Heart left ventricle (tissue), 16 donors: ENCODE results near the gene STK35. TPM values are rescaled to one million over a fixed set of nuclear protein-coding genes. Genes with fewer than 3 reads are reported as not detected.

Experiments used
- ATAC-seq, 4 donors: fragments of 200-7000 bp; cut with Tn5 transposase; one replicate each; pipeline ENCODE4 v1.9.1; 2020 to 2022; ENCODE audit warnings: moderate library complexity in 4 of 4, mild to moderate bottlenecking in 3 of 4, moderate number of reproducible peaks in 1 of 4
- DNase-seq, 5 donors: peaks; one replicate each; pipeline ENCODE4 v3.0.0-alpha.2; 2020
- H3K27ac ChIP-seq, 12 donors: fragments of 200-600 bp; sonication (generic) in 4 of 12; one replicate each; pipeline versions ENCODE4 v1.5.0 to v1.8.0; 2016 to 2022; ENCODE audit warnings: mild to moderate bottlenecking in 2 of 12
- H3K27me3 ChIP-seq, 9 donors: fragments of 200-600 bp; sonication (generic) in 2 of 9; one replicate each; pipeline versions ENCODE4 v1.5.1 to v1.8.0; 2016 to 2022; ENCODE audit warnings: mild to moderate bottlenecking in 3 of 9
- H3K36me3 ChIP-seq, 9 donors: fragments of 200-600 bp; sonication (generic) in 2 of 9; one replicate each; pipeline versions ENCODE4 v1.5.0 to v1.8.0; 2018 to 2022; ENCODE audit warnings: mild to moderate bottlenecking in 2 of 9
- H3K4me1 ChIP-seq, 12 donors: fragments of 200-600 bp; sonication (generic) in 4 of 12; one replicate each; pipeline versions ENCODE4 v1.5.0 to v1.8.0; 2016 to 2022; ENCODE audit warnings: mild to moderate bottlenecking in 3 of 12
- H3K4me3 ChIP-seq, 12 donors: fragments of 200-600 bp; sonication (generic) in 4 of 12; one replicate each; pipeline versions ENCODE4 v1.5.0 to v1.8.0; 2017 to 2022; ENCODE audit warnings: mild to moderate bottlenecking in 9 of 12, moderate library complexity in 4 of 12
- H3K9me3 ChIP-seq, 12 donors: fragments of 200-600 bp; sonication (generic) in 4 of 12; one replicate each; pipeline versions ENCODE4 v1.5.0 to v1.8.0; 2016 to 2022; ENCODE audit warnings: mild to moderate bottlenecking in 1 of 12
- POLR2A ChIP-seq, 2 donors: fragments of 450-650 bp; IDR thresholded peaks; one replicate each; pipeline ENCODE4 v1.6.1; 2017; ENCODE audit warnings: antibody characterized with exemption in 2 of 2, mild to moderate bottlenecking in 2 of 2, moderate library complexity in 2 of 2
- WGBS, 4 donors: extraction: QIAGEN DNeasy Blood & Tissue Kit in 2 of 4; methylation state at CpG; one replicate each; pipeline versions ENCODE4 v1.1.5 to v1.1.7; 2013 to 2018; 5-methylcytosine and 5-hydroxymethylcytosine counted together
- intact Hi-C, 10 donors: fragments of 100-400 bp; cut with DNase I; formaldehyde crosslinking; loops; one replicate each; pipeline versions ENCODE4 v1.11.1 to v1.14.2; 2022
- polyA plus RNA-seq, 2 donors: library from polyadenylated mRNA; stranded (reverse); fragments of 200-250 nt; gene quantifications; one replicate each; pipeline ENCODE4 v1.2.3, GENCODE V29; 2013
- total RNA-seq, 9 donors: library from RNA; depleted of rRNA in 2 of 9; stranded (reverse); fragments of >200 nt in 2 of 9; fragmentation: NEBNext Ultra II Directional in 3 of 9; extraction: Animal tissue kit (Norgen Biotek cat#: 25700) in 3 of 9; gene quantifications; one replicate each; pipeline versions ENCODE4 v1.1.0 to v1.2.4, GENCODE V29; 2016 to 2023
- TF ChIP-seq, protein P1 (sequence below), 12 donors: fragments of 200-600 bp; sonication (generic) in 4 of 12; IDR thresholded peaks; one replicate each; pipeline versions ENCODE4 v1.5.0 to v1.8.0; 2018 to 2022; ENCODE audit warnings: antibody characterized with exemption in 12 of 12, mild to moderate bottlenecking in 5 of 12
- donor health status: ischemic (EF 13 %, LVEDD 7.1; RV severe dilation, severe dysfunction).
- donor health status: healthy with polysubstance abuse.
- donor health status: DM: no; HTN: yes; CAD: no.
- donor health status: DM: no; HTN: no; CAD: no.
- donor health status: ischemic (EF 25% LVEDD 6.9; RV normal size, moderate dysfunction).
- donor health status: ischemic (EF 25% LVEDD 5.7; RV mildly dilated, moderate dysfunction).
- donor health status: healthy.
- donor health status: DM: yes; HTN: yes; CAD: no.
- donor health status: ischemic (EF 35%, LVEDD 5.7; RV mildly dilated, moderate dysfunction).
- donor health status: nonischemic (EF 11% LVEDD 7.7; RV severe dilation, severe dysfunction).
- donor health status: DM: yes; HTN: yes; CAD: no.
- donor health status: PGD.
- donor health status: ischemic (EF 29% LVEDD 5.4; RV normal size, mild dysfunction).
- donor health status: nonischemic (EF 23%, LVEDD 6.1; RV moderate dilation, normal function).

STK35 gene
- total and polyA plus RNA-seq, 11 donors: 6.0 to 23.0 (median 14.3) TPM

DNA sequence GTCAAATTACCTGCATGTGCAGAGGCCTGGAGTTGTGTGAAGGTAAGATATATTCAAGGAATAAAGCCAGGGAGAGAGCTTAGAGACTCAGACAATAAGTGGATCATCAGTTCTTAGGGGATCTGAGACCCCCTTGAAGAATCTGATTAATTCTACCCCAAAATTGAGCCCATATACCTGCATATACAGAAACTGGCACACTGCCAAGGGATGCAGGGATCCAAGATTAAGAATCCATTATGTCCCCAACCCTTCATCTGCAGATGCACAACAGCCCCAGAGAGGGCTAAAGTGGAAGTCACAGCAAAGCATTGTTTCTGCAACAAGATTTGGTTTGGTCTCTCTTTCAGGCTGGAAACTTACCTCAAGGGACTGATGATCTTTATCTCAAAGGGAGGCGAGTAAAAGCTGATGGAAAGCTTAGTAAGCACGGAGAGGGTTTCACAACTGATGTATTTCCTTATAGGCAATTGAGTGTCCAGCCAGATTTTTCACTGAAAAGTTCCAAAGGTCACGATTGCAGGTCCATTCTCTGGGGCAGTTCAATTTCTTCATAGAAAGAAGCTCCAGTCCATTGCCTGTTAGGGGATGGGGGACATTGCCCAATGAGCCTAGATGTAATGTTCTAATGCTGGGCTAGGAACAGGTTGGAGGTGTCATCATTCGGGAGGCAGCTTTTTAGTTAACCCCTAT lies 20.9 kb upstream of the STK35 start:
- no peaks in the 10 kb centered on the region for H3K36me3 ChIP-seq
- no peak for TF ChIP-seq POLR2A (IDR thresholded peaks at IDR 0.05)
- TF ChIP-seq, protein P1, sequence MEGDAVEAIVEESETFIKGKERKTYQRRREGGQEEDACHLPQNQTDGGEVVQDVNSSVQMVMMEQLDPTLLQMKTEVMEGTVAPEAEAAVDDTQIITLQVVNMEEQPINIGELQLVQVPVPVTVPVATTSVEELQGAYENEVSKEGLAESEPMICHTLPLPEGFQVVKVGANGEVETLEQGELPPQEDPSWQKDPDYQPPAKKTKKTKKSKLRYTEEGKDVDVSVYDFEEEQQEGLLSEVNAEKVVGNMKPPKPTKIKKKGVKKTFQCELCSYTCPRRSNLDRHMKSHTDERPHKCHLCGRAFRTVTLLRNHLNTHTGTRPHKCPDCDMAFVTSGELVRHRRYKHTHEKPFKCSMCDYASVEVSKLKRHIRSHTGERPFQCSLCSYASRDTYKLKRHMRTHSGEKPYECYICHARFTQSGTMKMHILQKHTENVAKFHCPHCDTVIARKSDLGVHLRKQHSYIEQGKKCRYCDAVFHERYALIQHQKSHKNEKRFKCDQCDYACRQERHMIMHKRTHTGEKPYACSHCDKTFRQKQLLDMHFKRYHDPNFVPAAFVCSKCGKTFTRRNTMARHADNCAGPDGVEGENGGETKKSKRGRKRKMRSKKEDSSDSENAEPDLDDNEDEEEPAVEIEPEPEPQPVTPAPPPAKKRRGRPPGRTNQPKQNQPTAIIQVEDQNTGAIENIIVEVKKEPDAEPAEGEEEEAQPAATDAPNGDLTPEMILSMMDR (IDR thresholded peaks at IDR 0.05): no peak
- H3K4me1 ChIP-seq: no peaks in the 10 kb centered on the region
- DNase-seq: no peak
- no peak for ATAC-seq
- no peaks in the 10 kb centered on the region for H3K9me3 ChIP-seq
- H3K27me3 ChIP-seq: peaks cover 0 to 26% (median 0%) of the 10 kb centered on the region in 9 donors
- no peak overlapping the region for H3K4me3 ChIP-seq
- WGBS, 4 donors: 60 to 73% (median 64%) methylated on average over 4 of the region's 4 CpGs
- intact Hi-C loops: loop anchor here in 4 of 10 donors (10.0 kb wide), 4 partner anchors 96 to 374 kb away; no protein-coding TSS in a partner anchor
- H3K27ac ChIP-seq: no peak overlapping the region

DNA sequence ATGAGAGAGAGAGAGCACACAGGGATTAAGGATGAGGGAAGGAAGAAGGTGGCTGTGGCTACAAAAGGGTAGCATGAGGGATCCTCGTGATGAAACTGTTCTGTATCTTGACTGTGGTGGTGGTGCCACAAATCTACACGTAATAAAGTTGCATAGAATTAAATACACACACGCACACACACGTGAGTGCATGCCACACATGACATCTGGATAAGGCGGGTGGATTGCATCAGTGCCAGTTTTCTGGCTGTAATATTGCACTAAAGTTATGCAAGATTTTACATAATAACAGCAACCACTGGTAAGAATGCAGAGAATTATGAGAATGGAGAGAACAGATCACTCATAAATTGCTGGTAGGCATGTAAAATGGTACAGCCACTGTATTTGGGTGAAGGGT lies 16.9 kb upstream of the STK35 start:
- Histone ChIP-seq H3K9me3 (no peaks in the 10 kb centered on the region), H3K36me3 (no peaks in the 10 kb centered on the region), H3K4me1 (peaks cover 0 to 3% (median 0%) of the 10 kb centered on the region in 12 donors), H3K4me3 (no peak overlapping the region), H3K27ac (no peak overlapping the region), H3K27me3 (peaks cover 0 to 23% (median 0%) of the 10 kb centered on the region in 9 donors)
- intact Hi-C loops: loop anchor here in 5 of 10 donors (5.0 to 10.0 kb wide), 5 partner anchors 88 to 370 kb away; no protein-coding TSS in a partner anchor
- DNase-seq (no peak), ATAC-seq (no peak)
- TF ChIP-seq, protein P1 (IDR thresholded peaks at IDR 0.05): no peak
- no peak for TF ChIP-seq POLR2A (IDR thresholded peaks at IDR 0.05)
- 60 to 79% (median 76%) methylated on average over 5 of the region's 5 CpGs for WGBS, 4 donors

DNA sequence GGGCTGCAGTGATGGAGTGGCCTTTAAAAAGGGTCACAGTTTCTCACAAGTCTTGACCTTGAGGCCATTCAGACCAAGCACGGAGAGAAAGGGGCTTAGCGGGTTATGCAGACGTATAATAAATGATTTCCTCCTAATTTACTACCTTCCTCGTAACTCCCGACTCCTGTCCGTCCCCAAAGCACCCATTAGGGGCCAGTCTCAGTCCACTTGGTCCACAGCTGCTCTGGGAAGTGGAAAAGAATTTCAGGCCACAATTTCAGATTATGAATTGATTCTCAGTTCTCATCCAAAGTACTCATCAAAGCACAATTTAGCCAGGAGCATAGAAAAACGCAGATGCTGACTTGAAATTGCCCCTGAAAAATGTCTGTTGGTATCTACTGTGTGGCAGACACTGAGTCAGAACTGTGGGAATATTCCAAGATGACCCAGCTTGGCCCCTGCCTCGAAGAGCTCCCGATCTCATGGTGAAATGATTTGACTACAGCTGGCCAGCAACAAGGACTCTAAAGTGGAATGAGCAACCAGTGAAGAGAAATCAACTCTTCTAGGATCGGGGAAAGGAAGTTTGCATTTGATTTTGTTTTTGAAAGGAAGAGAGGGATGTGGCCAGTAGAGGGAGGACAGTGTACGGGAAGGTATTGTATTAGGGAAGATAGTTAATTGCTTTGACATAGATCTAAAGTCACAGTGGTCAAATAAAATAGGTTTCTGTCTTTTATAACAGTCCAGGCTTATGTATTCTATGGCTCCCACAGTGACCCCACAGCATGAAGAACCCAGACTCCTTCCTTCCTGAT lies 15.2 kb upstream of the STK35 start:
- no peak overlapping the region for H3K27ac ChIP-seq
- H3K27me3 ChIP-seq: peaks cover 0 to 35% (median 3%) of the 10 kb centered on the region in 9 donors
- no peaks in the 10 kb centered on the region for H3K36me3 ChIP-seq
- intact Hi-C loops: loop anchor here (1.0 to 10.0 kb wide), 7 partner anchors 86 to 368 kb away; no protein-coding TSS in a partner anchor
- peaks cover 0 to 3% (median 0%) of the 10 kb centered on the region in 12 donors for H3K4me1 ChIP-seq
- no peak overlapping the region for H3K4me3 ChIP-seq
- TF ChIP-seq POLR2A (IDR thresholded peaks at IDR 0.05): no peak
- TF ChIP-seq, protein P1 (IDR thresholded peaks at IDR 0.05): peak in 9 of 12 donors; percentile 17 to 47 (median 34)
- DNase-seq (no peak), ATAC-seq (peak; percentile 34 to 62 (median 54))
- no peaks in the 10 kb centered on the region for H3K9me3 ChIP-seq
- WGBS, 4 donors: 44 to 63% (median 48%) methylated on average over 11 of the region's 11 CpGs

DNA sequence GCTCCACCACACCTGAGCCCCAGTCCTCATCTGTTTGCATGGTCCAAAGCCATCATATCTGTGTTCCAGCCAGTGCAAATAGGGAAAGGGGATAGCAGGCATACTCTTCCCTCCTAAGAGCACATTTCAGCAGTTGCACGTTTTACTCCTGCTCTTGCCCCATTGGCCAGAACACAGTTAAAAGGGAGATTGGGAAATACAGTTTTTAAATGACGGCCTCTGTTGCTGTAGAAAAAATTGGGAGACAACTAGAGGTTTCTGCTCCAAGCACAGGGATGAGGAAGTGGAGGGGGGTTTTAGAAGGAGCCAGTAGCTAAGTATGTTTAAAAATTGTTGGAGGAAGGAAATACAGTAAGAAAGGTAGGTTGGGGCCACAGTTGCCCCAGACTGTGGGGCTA lies 14.6 kb upstream of the STK35 start:
- H3K9me3 ChIP-seq: no peaks in the 10 kb centered on the region
- H3K36me3 ChIP-seq: no peaks in the 10 kb centered on the region
- peaks cover 0 to 32% (median 3%) of the 10 kb centered on the region in 9 donors for H3K27me3 ChIP-seq
- peaks cover 0 to 3% (median 0%) of the 10 kb centered on the region in 12 donors for H3K4me1 ChIP-seq
- no peak for TF ChIP-seq POLR2A (IDR thresholded peaks at IDR 0.05)
- TF ChIP-seq, protein P1 (IDR thresholded peaks at IDR 0.05): no peak
- no peak for DNase-seq
- intact Hi-C loops: loop anchor here (1.0 to 10.0 kb wide), 7 partner anchors 85 to 368 kb away; no protein-coding TSS in a partner anchor
- H3K4me3 ChIP-seq: no peak overlapping the region
- 62 to 68% (median 65%) methylated on average over 2 of the region's 2 CpGs for WGBS, 4 donors
- ATAC-seq: peak in 1 of 4 donors; percentile 9
- no peak overlapping the region for H3K27ac ChIP-seq
